ENCODE measurements around the gene GKN2. TPM values are rescaled to one million over a fixed set of nuclear protein-coding genes. Genes with fewer than 3 reads are reported as not detected.

The GKN2 gene
- total RNA-seq, 4 donors from 2014 or later: not detected

DNA sequence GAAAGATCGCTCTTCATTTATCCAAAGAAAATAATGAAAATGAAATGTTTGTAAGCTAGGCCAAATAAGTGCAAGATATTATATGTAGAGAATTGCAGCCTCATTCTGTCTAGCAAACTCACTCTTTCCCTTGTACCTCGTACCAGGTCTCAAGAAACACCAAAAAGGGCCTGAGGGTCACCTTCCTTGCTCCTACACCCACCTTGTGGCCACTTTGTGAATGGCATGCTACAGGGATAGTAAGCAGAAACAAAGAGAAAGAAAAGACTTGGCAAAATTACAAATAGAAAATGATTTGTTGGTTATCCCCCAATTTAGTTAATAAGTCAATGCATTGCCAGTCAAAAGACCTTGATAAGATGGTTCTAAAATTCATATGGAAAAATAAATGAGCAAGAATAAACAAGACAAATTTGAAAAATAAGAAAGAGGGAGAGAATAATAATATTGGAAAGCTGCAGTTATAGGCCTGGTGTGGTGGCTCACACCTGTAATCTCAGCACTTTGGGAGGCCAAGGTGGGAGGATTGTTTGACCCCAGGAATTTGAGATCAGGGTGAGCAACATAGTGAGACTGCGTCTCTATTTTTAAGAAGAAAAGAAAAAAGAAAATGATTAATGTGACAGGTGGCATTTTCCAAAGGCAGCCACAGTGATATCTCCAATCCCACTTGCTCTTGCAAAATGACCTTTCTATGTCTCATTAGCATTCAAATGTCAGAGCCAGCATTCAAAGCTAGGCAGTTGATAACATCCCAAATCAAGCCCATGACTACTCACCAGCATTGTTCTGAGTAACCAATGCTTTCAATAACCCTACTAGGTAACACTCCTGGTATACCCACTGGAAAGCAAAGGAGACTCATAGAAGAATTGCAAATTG lies 42.7 kb downstream of the GKN2 start:
- ATAC-seq: no peak
- Histone ChIP-seq H3K27me3 (no peaks in the 10 kb centered on the region), H3K9me3 (no peaks in the 10 kb centered on the region), H3K36me3 (no peaks in the 10 kb centered on the region), H3K4me3 (no peak overlapping the region), H3K4me1 (peaks cover 3 to 23% (median 7%) of the 10 kb centered on the region in 3 donors), H3K27ac (no peak overlapping the region)
- WGBS, 2 donors (ENCODE audit: low coverage in 1 of 2): 67 to 77% methylated on average over 3 of the region's 3 CpGs
- TF ChIP-seq EP300 (IDR thresholded peaks at IDR 0.05): no peak
- no peak for TF ChIP-seq POLR2AphosphoS5 (IDR thresholded peaks at IDR 0.05)
- TF ChIP-seq POLR2A (IDR thresholded peaks at IDR 0.05): no peak
- TF ChIP-seq, protein P1, sequence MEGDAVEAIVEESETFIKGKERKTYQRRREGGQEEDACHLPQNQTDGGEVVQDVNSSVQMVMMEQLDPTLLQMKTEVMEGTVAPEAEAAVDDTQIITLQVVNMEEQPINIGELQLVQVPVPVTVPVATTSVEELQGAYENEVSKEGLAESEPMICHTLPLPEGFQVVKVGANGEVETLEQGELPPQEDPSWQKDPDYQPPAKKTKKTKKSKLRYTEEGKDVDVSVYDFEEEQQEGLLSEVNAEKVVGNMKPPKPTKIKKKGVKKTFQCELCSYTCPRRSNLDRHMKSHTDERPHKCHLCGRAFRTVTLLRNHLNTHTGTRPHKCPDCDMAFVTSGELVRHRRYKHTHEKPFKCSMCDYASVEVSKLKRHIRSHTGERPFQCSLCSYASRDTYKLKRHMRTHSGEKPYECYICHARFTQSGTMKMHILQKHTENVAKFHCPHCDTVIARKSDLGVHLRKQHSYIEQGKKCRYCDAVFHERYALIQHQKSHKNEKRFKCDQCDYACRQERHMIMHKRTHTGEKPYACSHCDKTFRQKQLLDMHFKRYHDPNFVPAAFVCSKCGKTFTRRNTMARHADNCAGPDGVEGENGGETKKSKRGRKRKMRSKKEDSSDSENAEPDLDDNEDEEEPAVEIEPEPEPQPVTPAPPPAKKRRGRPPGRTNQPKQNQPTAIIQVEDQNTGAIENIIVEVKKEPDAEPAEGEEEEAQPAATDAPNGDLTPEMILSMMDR (IDR thresholded peaks at IDR 0.05): peak; percentile 85 to 90 (median 86)

DNA sequence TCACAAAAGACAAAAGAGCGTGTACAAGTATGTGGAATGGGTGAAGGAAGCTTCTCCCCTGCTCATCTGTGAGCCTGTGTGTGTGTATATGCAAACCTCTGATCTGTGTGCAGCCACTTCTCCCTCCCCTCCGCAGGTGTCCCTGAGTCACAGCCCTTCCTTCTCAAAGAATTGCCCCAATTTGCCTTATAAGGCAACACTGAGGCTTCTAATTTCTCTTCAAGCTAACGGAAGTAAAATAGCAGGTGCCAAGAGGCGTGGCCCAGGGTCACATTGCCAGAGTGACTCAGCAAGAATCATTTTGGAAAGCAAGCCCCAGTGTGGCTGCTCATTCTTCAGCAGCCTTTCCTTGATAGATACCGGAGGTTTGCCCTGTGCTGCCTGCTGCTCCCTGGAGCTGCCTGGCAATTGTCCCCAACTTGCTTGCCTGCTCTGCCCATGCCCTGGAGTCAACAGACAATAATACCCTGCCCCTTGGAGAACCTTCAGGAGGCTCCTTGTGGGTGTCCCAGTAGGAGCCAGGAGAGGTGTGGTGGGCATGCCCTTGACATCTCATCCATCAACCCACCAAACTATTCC lies 44.2 kb downstream of the GKN2 start:
- H3K4me3 ChIP-seq: no peak overlapping the region
- H3K27ac ChIP-seq: peak overlapping the region in 2 of 4 donors; percentile 27 to 41
- peaks cover 0 to 5% (median 0%) of the 10 kb centered on the region in 3 donors for H3K9me3 ChIP-seq
- H3K27me3 ChIP-seq: no peaks in the 10 kb centered on the region
- 25 to 38% methylated on average over 4 of the region's 5 CpGs for WGBS, 2 donors (ENCODE audit: low coverage in 1 of 2)
- TF ChIP-seq EP300 (IDR thresholded peaks at IDR 0.05): no peak
- TF ChIP-seq POLR2A (IDR thresholded peaks at IDR 0.05): no peak
- TF ChIP-seq POLR2AphosphoS5 (IDR thresholded peaks at IDR 0.05): peak; percentile 68
- peaks cover 3 to 23% (median 7%) of the 10 kb centered on the region in 3 donors for H3K4me1 ChIP-seq
- H3K36me3 ChIP-seq: no peaks in the 10 kb centered on the region
- peak; percentile 84 for ATAC-seq

DNA sequence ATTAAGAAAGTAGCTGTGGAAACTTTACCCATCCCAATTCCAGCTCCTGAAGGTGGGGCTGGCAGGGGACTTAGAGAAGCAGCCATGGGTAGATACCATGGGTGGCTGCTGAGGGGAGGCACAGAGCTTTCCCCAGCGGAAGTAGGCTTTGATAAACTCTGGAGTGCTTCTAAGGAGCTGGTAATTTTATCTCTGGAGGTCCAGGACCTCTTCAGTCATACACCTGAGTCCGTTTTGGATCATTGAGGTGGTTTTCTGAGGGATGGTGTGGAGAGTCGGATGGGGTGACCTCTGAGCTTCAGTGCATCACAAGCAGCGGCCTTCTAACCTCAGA lies 44.8 kb downstream of the GKN2 start:
- no peaks in the 10 kb centered on the region for H3K36me3 ChIP-seq
- 90 to 100% methylated on average over 1 to 2 of the region's 4 CpGs for WGBS, 2 donors (ENCODE audit: low coverage in 1 of 2)
- peaks cover 3 to 23% (median 7%) of the 10 kb centered on the region in 3 donors for H3K4me1 ChIP-seq
- no peak for ATAC-seq
- peaks cover 0 to 5% (median 0%) of the 10 kb centered on the region in 3 donors for H3K9me3 ChIP-seq
- H3K27ac ChIP-seq: peak overlapping the region in 1 of 4 donors; percentile 27
- TF ChIP-seq POLR2A (IDR thresholded peaks at IDR 0.05) (no peak), EP300 (IDR thresholded peaks at IDR 0.05) (no peak), POLR2AphosphoS5 (IDR thresholded peaks at IDR 0.05) (no peak)
- TF ChIP-seq, protein P1 (IDR thresholded peaks at IDR 0.05): no peak
- no peaks in the 10 kb centered on the region for H3K27me3 ChIP-seq
- no peak overlapping the region for H3K4me3 ChIP-seq

DNA sequence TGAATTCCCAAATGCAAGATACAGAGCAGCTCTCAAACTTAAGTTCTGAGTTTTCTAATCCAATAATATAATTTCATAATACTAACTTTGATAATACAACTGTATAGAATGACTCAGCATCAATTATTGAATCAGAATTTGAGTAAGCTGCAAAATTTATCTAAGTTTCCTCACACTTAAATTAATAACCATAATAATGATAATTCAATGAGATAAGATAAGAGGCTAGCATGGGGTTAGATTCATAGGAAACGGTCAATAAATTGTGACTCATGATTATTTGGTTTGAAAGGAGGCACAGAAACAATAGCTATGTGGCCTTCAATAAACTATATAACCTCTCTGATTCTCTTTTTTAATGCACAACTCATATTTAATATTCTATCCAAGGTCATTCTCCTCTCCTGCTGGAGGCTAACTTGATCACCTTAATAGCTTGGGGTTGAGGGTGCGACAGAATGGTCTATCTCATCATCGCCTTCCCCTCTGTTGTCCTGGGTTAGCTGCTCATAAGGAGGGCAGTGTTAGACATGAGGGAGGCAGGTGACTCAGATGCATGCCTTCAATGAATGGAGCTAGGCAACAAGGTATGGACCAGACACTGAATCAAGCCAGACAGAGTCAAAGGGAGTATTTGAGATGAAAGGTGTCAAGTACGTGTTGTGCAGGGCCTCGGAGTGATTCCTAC lies 45.3 kb downstream of the GKN2 start:
- H3K4me1 ChIP-seq: peaks cover 3 to 23% (median 7%) of the 10 kb centered on the region in 3 donors
- H3K27me3 ChIP-seq: no peaks in the 10 kb centered on the region
- WGBS, 2 donors (ENCODE audit: low coverage in 1 of 2): 89 to 92% methylated on average over 4 to 5 of the region's 5 CpGs
- no peaks in the 10 kb centered on the region for H3K36me3 ChIP-seq
- no peak for ATAC-seq
- no peak overlapping the region for H3K4me3 ChIP-seq
- peaks cover 0 to 5% (median 0%) of the 10 kb centered on the region in 3 donors for H3K9me3 ChIP-seq
- no peak overlapping the region for H3K27ac ChIP-seq
- no peak for TF ChIP-seq EP300 (IDR thresholded peaks at IDR 0.05)
- TF ChIP-seq POLR2AphosphoS5 (IDR thresholded peaks at IDR 0.05): no peak

DNA sequence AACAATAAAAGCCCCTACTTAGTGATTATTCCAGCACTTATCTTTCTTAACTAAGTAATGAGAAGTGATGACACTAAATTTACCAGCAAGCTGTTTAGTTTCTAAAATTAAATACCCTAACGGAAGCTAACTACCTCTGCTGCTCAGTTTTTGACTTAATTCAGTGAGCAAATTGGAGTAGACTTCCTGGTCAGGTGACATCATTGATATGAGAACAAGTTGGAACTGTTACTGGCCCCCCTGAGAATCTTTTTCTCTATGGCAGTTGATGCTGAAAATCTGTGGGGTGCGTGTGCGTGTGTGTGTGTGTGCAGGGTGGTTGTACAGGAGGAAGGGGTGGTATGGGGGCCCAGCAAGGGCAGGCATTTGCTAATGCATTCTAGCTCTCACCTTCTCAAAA lies 46.0 kb downstream of the GKN2 start:
- ATAC-seq: no peak
- TF ChIP-seq, protein P1 (IDR thresholded peaks at IDR 0.05): no peak
- TF ChIP-seq POLR2AphosphoS5 (IDR thresholded peaks at IDR 0.05) (no peak), POLR2A (IDR thresholded peaks at IDR 0.05) (no peak), EP300 (IDR thresholded peaks at IDR 0.05) (no peak)
- Histone ChIP-seq H3K27ac (no peak overlapping the region), H3K9me3 (peaks cover 0 to 12% (median 0%) of the 10 kb centered on the region in 3 donors), H3K36me3 (no peaks in the 10 kb centered on the region), H3K4me3 (no peak overlapping the region), H3K27me3 (no peaks in the 10 kb centered on the region), H3K4me1 (peaks cover 3 to 23% (median 7%) of the 10 kb centered on the region in 3 donors)
- 64 to 78% methylated on average over 3 of the region's 3 CpGs for WGBS, 2 donors (ENCODE audit: low coverage in 1 of 2)

Data from gastroesophageal sphincter (tissue), 4 donors.